Keratinocyte (primary cell): ENCODE data around the gene LYRM2. TPM values are rescaled to one million over a fixed set of nuclear protein-coding genes. Genes with fewer than 3 reads are reported as not detected.
"Not testable (repeated sequence)": the region's sequence is repeated elsewhere in the genome, so short reads cannot be mapped to it uniquely, and the experiment has no call there.

Experiments used
- DNase-seq: peaks from one replicate; pipeline ENCODE4 v3.0.0-alpha.2; 2011; ENCODE audit warnings: low read depth, missing footprints, low spot score
- FAIRE-seq: peaks from 2 replicates; lab custom pipeline; 2011; peaks lifted over from hg19 to GRCh38; lab: Jason Lieb, UNC
- H2AFZ ChIP-seq: 2 replicates; pipeline ENCODE4 v1.6.0; 2012; ENCODE audit warnings: low read length, control low read depth, inconsistent platforms; ENCODE audit not compliant: control insufficient read depth
- H3K27ac ChIP-seq: 2 replicates; pipeline ENCODE4 v1.5.1; 2011; ENCODE audit warnings: low read length; ENCODE audit not compliant: control insufficient read depth, insufficient read depth
- H3K27me3 ChIP-seq: 3 replicates; pipeline ENCODE4 v1.6.0; 2011; ENCODE audit warnings: low read length; ENCODE audit not compliant: control insufficient read depth, insufficient read depth; ENCODE audit errors: extremely low read depth
- H3K36me3 ChIP-seq, 2 experiments: 2 replicates in 1 of 2; 3 replicates in 1 of 2; pipeline ENCODE4 v1.5.1; 2011; ENCODE audit warnings: low read length in 2 of 2, mild to moderate bottlenecking in 1 of 2; ENCODE audit not compliant: control insufficient read depth in 2 of 2, insufficient read depth in 2 of 2; ENCODE audit errors: extremely low read depth in 1 of 2
- H3K4me1 ChIP-seq: 3 replicates; pipeline ENCODE4 v1.5.1; 2011; ENCODE audit warnings: low read length; ENCODE audit not compliant: control insufficient read depth, insufficient read depth; ENCODE audit errors: extremely low read depth
- H3K4me2 ChIP-seq: 3 replicates; pipeline ENCODE4 v1.6.0; 2011; ENCODE audit warnings: low read depth, low read length; ENCODE audit not compliant: control insufficient read depth, insufficient read depth; ENCODE audit errors: extremely low read depth
- H3K4me3 ChIP-seq, 3 experiments: fragments of 200-600 bp in 1 of 3; sonication (generic) in 1 of 3; 2 replicates in 2 of 3; 3 replicates in 1 of 3; pipeline ENCODE4 v1.5.1; 2011 to 2016; ENCODE audit warnings: low read length in 3 of 3, mild to moderate bottlenecking in 3 of 3, control low read depth in 2 of 3, inconsistent platforms in 1 of 3, low read depth in 1 of 3, mixed read lengths in 1 of 3, mixed run types in 1 of 3, moderate library complexity in 1 of 3; ENCODE audit not compliant: control insufficient read depth in 2 of 3, insufficient read depth in 2 of 3; ENCODE audit errors: extremely low read depth in 1 of 3
- H3K79me2 ChIP-seq: 2 replicates; pipeline ENCODE4 v1.6.0; 2012; ENCODE audit warnings: low read length; ENCODE audit not compliant: control insufficient read depth, insufficient read depth
- H3K9ac ChIP-seq: 3 replicates; pipeline ENCODE4 v1.6.0; 2011; ENCODE audit warnings: low read length; ENCODE audit not compliant: control insufficient read depth, insufficient read depth; ENCODE audit errors: extremely low read depth
- H3K9me1 ChIP-seq: 3 replicates; pipeline ENCODE4 v1.6.0; 2011; ENCODE audit warnings: low read length; ENCODE audit not compliant: control insufficient read depth, insufficient read depth; ENCODE audit errors: extremely low read depth
- H3K9me3 ChIP-seq: 2 replicates; pipeline ENCODE4 v1.5.1; 2012; ENCODE audit warnings: low read depth, low read length; ENCODE audit not compliant: control insufficient read depth
- H4K20me1 ChIP-seq: 3 replicates; pipeline ENCODE4 v1.6.0; 2011; ENCODE audit warnings: low read length; ENCODE audit not compliant: control insufficient read depth, insufficient read depth; ENCODE audit errors: extremely low read depth
- EZH2 ChIP-seq: IDR thresholded peaks from one replicate; pipeline ENCODE4 v1.6.1; 2012; ENCODE audit warnings: inconsistent platforms, mild to moderate bottlenecking, low read length, moderate library complexity
- dilution Hi-C: fragments of 300-500 bp; cut with MboI; formaldehyde crosslinking; loops from one replicate; pipeline ENCODE4 v1.7.0; 2020; ENCODE audit warnings: low sequenced_read_pairs; ENCODE audit not compliant: extremely low pct_ligation_motif_present
- polyA plus RNA-seq, 5 experiments: library from polyadenylated mRNA; depleted of rRNA in 3 of 5; stranded (reverse) in 3 of 5; stranded (forward) in 1 of 5; unstranded in 1 of 5; fragments of >200 nt; gene quantifications; 1 replicate in 1 of 5; 2 replicates in 3 of 5; 3 replicates in 1 of 5; pipeline versions ENCODE4 v1.2.1 to v1.2.3, GENCODE V29; 2011 to 2012; ENCODE audit warnings: missing spikeins in 2 of 5, low read depth in 1 of 5, low replicate concordance in 1 of 5
- TF ChIP-seq, protein P1 (sequence below), 3 experiments: IDR thresholded peaks in 1 of 3; conservative IDR thresholded peaks in 1 of 3; optimal IDR thresholded peaks in 1 of 3; 2 replicates in 2 of 3; 3 replicates in 1 of 3; pipeline versions ENCODE3 to v1.5.1; 2011; ENCODE audit warnings: low read length in 3 of 3, mild to moderate bottlenecking in 3 of 3, moderate library complexity in 2 of 3, control low read depth in 1 of 3, inconsistent platforms in 1 of 3; ENCODE audit not compliant: insufficient read depth in 2 of 3; ENCODE audit errors: extremely low read depth in 1 of 3

Gene LYRM2
- polyA plus RNA-seq, 1 donor (not counting 4 experiments of a cell fraction or from before 2014, with no cell fraction given): 43.0 TPM

DNA sequence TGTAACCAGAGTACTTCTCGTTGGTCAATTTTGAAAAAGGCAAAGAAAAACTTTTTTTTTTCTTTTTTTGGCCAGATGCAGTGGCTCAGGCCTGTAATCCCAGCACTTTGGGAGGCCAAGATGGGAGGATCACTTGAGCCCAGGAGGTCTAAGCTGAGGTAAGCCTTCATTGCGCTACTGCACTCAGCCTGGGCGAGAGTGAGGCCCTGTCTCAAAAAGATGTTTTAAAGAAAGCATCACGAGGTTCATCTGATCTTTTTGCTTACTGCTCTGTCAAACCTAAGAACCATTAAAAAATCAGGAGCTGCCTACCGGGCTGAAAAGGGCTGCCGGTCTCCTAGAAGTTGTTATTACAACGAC, 607 bp downstream of the LYRM2 start:
- H3K4me1 ChIP-seq: peaks cover 11% of the 10 kb centered on the region
- no peak for TF ChIP-seq EZH2
- TF ChIP-seq, protein P1, sequence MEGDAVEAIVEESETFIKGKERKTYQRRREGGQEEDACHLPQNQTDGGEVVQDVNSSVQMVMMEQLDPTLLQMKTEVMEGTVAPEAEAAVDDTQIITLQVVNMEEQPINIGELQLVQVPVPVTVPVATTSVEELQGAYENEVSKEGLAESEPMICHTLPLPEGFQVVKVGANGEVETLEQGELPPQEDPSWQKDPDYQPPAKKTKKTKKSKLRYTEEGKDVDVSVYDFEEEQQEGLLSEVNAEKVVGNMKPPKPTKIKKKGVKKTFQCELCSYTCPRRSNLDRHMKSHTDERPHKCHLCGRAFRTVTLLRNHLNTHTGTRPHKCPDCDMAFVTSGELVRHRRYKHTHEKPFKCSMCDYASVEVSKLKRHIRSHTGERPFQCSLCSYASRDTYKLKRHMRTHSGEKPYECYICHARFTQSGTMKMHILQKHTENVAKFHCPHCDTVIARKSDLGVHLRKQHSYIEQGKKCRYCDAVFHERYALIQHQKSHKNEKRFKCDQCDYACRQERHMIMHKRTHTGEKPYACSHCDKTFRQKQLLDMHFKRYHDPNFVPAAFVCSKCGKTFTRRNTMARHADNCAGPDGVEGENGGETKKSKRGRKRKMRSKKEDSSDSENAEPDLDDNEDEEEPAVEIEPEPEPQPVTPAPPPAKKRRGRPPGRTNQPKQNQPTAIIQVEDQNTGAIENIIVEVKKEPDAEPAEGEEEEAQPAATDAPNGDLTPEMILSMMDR (optimal IDR thresholded peaks at IDR 0.05 in 1 of 3, IDR thresholded peaks at IDR 0.05 in 1 of 3, conservative IDR thresholded peaks at IDR 0.05 in 1 of 3; ENCODE audit: extremely low read depth in 1 of 3, insufficient read depth in 2 of 3, low read length in 3 of 3): no peak
- H3K9me1 ChIP-seq: no peaks in the 10 kb centered on the region
- FAIRE-seq: no peak
- peak overlapping the region; percentile 88 for H3K9ac ChIP-seq
- no peaks in the 10 kb centered on the region for H3K27me3 ChIP-seq
- peak overlapping the region; percentile 93 for H3K27ac ChIP-seq
- H2AFZ ChIP-seq: peak overlapping the region; percentile 97
- peak overlapping the region; percentile 95 for H3K4me2 ChIP-seq
- dilution Hi-C loops: no loop called here
- H3K9me3 ChIP-seq: no peaks in the 10 kb centered on the region
- H3K79me2 ChIP-seq: peaks cover 10% of the 10 kb centered on the region
- H3K36me3 ChIP-seq: peaks cover 6 to 12% of the 10 kb centered on the region in 2 experiments
- peak overlapping the region; percentile 64 to 81 (median 79) for H3K4me3 ChIP-seq
- no peak for DNase-seq
- H4K20me1 ChIP-seq: no peaks in the 10 kb centered on the region

DNA sequence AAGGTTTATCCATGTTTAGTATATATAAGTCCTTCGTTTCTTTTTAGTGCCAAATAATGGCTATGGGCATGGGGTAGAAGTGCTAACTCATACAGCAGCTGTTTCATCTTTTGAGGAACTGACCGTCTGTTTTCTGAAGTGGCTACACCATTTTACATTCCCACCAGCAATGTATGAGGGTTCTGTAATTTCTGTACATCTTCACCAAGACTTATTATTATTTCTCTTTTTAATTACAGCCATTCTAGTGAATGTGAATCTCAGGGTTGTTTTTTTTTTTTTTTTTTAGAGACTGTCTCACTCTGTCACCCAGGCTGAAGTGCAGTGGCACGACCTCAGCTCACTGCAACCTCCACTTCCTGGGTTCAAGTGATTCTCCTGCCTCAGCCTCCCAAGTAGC, 2.1 kb downstream of the LYRM2 start:
- H3K9me1 ChIP-seq, H3K9me3 ChIP-seq, H3K4me3 ChIP-seq, dilution Hi-C loops, H3K27ac ChIP-seq, H4K20me1 ChIP-seq, H3K4me2 ChIP-seq, FAIRE-seq, DNase-seq, H3K36me3 ChIP-seq, H3K9ac ChIP-seq, H3K27me3 ChIP-seq, H2AFZ ChIP-seq: not testable (repeated sequence)
- peaks cover 11% of the 10 kb centered on the region for H3K4me1 ChIP-seq
- peaks cover 10% of the 10 kb centered on the region for H3K79me2 ChIP-seq

DNA sequence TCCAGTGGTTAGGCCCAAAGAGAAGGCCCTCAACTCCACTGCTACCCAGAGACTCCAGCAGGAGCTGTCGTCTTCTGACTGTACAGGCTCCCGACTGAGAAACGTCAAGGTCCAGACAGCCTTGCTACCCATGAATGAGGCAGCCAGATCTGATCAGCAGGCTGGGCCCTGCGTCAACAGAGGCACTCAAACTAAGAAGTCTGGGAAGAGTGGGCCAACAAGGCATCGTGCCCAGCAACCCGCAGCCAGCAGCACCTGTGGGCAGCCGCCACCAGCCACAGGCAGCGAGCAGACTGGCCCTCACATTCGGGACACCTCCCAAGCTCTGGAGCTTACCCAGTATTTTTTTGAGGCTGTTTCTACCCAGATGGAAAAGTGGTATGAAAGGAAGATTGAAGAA, 8.1 kb downstream of the LYRM2 start:
- dilution Hi-C loops: no loop called here
- Histone ChIP-seq H3K4me2 (no peak overlapping the region), H2AFZ (no peak overlapping the region), H3K36me3 (peaks cover 0 to 4% of the 10 kb centered on the region in 2 experiments), H3K4me3 (no peak overlapping the region), H4K20me1 (no peaks in the 10 kb centered on the region), H3K79me2 (no peaks in the 10 kb centered on the region), H3K9me3 (no peaks in the 10 kb centered on the region), H3K4me1 (no peaks in the 10 kb centered on the region), H3K27me3 (no peaks in the 10 kb centered on the region), H3K9ac (no peak overlapping the region), H3K27ac (no peak overlapping the region), H3K9me1 (no peaks in the 10 kb centered on the region)
- no peak for DNase-seq
- no peak for FAIRE-seq
- TF ChIP-seq EZH2: no peak
- TF ChIP-seq, protein P1 (optimal IDR thresholded peaks at IDR 0.05 in 1 of 3, IDR thresholded peaks at IDR 0.05 in 1 of 3, conservative IDR thresholded peaks at IDR 0.05 in 1 of 3; ENCODE audit: extremely low read depth in 1 of 3, insufficient read depth in 2 of 3, low read length in 3 of 3): no peak
